ENCODE data around the gene TBC1D14.
"Not testable (repeated sequence)": the region's sequence is repeated elsewhere in the genome, so short reads cannot be mapped to it uniquely, and the experiment has no call there.

The TBC1D14 gene

DNA sequence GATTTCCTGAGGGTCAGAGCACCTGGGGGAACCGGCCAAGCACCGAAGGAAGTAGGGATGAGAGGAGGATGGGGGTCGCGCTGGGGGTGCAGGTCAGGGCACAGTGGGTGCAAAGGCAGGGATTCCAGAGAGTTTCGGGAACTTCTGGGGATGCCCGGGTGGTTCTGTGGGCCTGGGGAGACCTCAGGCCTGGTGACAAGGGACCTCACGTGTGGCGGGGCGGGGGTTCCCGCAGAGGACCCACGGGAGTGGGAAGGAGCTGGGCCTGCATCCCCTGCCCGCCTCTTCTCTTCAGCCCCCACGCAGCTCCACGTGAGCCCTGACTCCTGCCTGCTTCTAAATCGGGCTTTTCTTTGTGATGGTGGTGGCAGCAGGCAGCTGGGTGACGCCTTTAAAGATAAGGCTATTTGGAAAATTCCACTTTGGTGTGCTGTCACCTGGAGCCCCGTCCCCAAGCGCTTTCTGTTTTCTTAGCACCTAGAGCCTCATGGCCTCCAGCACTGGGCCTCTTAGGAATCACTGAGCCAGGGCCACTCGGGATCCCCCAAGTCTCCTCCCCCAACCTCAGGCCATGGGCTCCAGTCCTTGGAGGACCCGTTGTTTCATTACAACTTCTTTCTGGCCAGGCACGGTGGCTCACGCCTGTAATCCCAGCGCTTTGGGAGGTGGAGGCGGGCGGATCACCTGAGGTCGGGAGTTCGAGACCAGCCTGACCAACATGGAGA is 7.1 kb upstream of the TBC1D14 start:
- Histone ChIP-seq H3K4me3 (replicated peaks; ENCODE audit: low read depth, low read length) (no peak overlapping the region), H3K36me3 (ENCODE audit: control insufficient read depth, insufficient read depth, low read length) (no peaks in the 10 kb centered on the region), H3K27me3 (replicated peaks; ENCODE audit: control insufficient read depth, insufficient read depth, low read length) (no peaks in the 10 kb centered on the region)
- no peak for TF ChIP-seq CTCF (IDR thresholded peaks at IDR 0.05; ENCODE audit: insufficient read depth, low read length, poor library complexity, severe bottlenecking)
- no peak for DNase-seq (ENCODE audit: extremely low read depth, insufficient read length)

DNA sequence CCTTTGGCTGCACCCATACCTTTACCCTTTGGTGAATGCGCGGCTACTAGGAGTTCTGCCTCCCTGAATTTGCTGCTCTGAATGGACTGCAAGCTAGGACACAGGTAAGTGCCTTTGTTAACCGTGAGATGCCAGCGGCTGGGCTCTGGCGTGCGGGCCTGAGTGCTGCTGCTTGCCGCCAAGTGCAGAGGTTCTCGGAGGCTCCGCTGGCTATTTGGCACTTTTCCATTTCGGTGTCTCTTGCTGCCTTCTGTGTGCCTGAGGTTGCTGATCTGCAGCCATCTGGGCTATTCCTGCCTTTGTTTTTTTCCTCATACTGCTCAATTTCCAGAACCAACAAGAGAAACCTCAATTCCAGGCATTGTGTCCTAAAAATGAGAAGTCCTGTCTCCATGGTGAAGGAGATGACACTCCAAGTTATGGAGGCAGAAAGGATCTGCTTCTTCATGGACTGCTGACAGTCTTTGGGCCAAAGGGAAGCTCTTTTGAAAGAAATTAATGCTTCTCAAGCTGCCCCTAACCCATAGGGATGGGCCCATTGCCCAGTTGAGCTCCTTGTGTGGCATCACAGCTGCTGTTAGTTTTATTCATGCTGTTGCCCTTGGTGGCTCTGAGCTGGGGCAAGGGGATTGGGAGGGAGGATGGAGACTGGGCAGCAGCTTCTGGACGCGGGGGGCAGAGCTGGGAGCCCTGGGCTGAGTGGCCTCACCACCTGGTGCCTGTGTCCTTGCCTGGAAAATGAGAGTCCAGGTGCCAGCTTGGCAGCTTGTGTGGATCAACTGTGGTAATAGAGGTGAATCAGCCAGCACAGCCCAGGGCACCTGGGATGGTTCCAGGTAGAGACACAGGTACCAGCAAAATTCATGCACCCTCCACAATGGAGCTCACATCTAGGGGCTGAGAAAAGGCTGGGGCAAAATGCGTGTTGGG is 3.8 kb upstream of the TBC1D14 start:
- no peak for TF ChIP-seq CTCF (IDR thresholded peaks at IDR 0.05; ENCODE audit: insufficient read depth, low read length, poor library complexity, severe bottlenecking)
- Histone ChIP-seq H3K27me3 (replicated peaks; ENCODE audit: control insufficient read depth, insufficient read depth, low read length) (no peaks in the 10 kb centered on the region), H3K36me3 (ENCODE audit: control insufficient read depth, insufficient read depth, low read length) (no peaks in the 10 kb centered on the region), H3K4me3 (replicated peaks; ENCODE audit: low read depth, low read length) (no peak overlapping the region)
- DNase-seq (ENCODE audit: extremely low read depth, insufficient read length): no peak

GRCh38 chr4:6906486-6906885 is 3.1 kb upstream of the TBC1D14 start:
- H3K36me3 ChIP-seq (ENCODE audit: control insufficient read depth, insufficient read depth, low read length); H3K27me3 ChIP-seq (replicated peaks; ENCODE audit: control insufficient read depth, insufficient read depth, low read length); DNase-seq (ENCODE audit: extremely low read depth, insufficient read length); H3K4me3 ChIP-seq (replicated peaks; ENCODE audit: low read depth, low read length): not testable (repeated sequence)

GRCh38 chr4:6907658-6908191 is 1.9 kb upstream of the TBC1D14 start:
- TF ChIP-seq CTCF (IDR thresholded peaks at IDR 0.05; ENCODE audit: insufficient read depth, low read length, poor library complexity, severe bottlenecking): peak; percentile 58
- Histone ChIP-seq H3K27me3 (replicated peaks; ENCODE audit: control insufficient read depth, insufficient read depth, low read length) (no peaks in the 10 kb centered on the region), H3K36me3 (ENCODE audit: control insufficient read depth, insufficient read depth, low read length) (no peaks in the 10 kb centered on the region; the same call in 1 of the 2 replicates), H3K4me3 (replicated peaks; ENCODE audit: low read depth, low read length) (no peak overlapping the region)
- DNase-seq (ENCODE audit: extremely low read depth, insufficient read length): no peak

DNA sequence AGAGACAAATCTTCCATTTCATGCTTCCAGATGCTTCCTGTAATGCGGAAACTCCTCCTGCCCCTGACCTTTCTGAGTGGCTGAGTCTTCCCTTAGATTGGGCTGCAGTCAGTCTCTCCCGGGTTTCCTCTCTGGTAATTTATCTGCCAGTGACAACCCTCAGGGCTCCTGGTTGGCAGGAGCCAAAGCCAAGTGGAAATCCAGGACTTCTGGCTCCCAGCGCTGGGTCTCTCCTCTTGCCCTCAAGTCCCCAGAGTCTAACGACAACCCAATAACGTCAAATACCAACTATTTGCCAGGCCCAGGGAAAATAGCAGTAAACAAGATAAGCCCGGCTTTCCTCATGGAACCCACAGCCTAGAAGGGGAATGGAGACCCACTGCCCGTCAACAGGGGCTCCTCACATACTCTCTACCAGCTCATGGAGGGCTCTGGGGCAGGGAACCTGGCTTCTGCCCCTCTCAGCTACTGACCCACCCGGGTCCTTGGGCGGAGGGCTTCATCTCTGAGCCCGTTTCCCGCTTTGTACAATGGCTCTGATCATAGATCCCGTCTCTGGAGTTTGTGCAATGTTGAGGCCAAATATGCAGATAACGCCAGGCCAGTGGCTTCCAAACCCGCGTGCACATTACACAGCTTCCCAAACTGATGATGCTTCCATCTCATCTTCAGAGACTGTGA is 1.1 kb upstream of the TBC1D14 start:
- no peak for DNase-seq (ENCODE audit: extremely low read depth, insufficient read length)
- H3K4me3 ChIP-seq (replicated peaks; ENCODE audit: low read depth, low read length): peak overlapping the region; percentile 86
- TF ChIP-seq CTCF (IDR thresholded peaks at IDR 0.05; ENCODE audit: insufficient read depth, low read length, poor library complexity, severe bottlenecking): no peak

More for the DNA sequence above, 1.1 kb upstream of the TBC1D14 start:
- Histone ChIP-seq H3K36me3 (ENCODE audit: control insufficient read depth, insufficient read depth, low read length) (no peaks in the 10 kb centered on the region; the same call in 1 of the 2 replicates), H3K27me3 (replicated peaks; ENCODE audit: control insufficient read depth, insufficient read depth, low read length) (no peaks in the 10 kb centered on the region)

Measured in GM06990 (cell line).